GM19468 (cell line): ENCODE results near the gene OSBPL5.

Experiments used
- ATAC-seq: cut with Tn5 transposase; IDR thresholded peaks from one replicate; pipeline ENCODE4 v1.9.1; 2021; ENCODE audit warnings: mild to moderate bottlenecking, moderate library complexity, moderate number of reproducible peaks; ENCODE audit not compliant: unreplicated experiment; ENCODE audit errors: extremely low read depth

Gene OSBPL5

GRCh38 chr11:3167143-3168119, 2.3 kb upstream of the OSBPL5 start:
- ATAC-seq = no peak

- no peak for ATAC-seq
These were observed 1.4 kb upstream of the OSBPL5 start for GRCh38 chr11:3166268-3167142.

GRCh38 chr11:3165916-3166267, 782 bp upstream of the OSBPL5 start:
- no peak for ATAC-seq

- no peak for ATAC-seq
These were observed 458 bp downstream of the OSBPL5 start for GRCh38 chr11:3164552-3165151.

GRCh38 chr11:3164138-3164551, 965 bp downstream of the OSBPL5 start:
- no peak for ATAC-seq

GRCh38 chr11:3163241-3163981, 1.7 kb downstream of the OSBPL5 start:
- ATAC-seq = no peak

GRCh38 chr11:3162410-3163240, 2.5 kb downstream of the OSBPL5 start:
- no peak for ATAC-seq

- no peak for ATAC-seq
These were observed 3.2 kb downstream of the OSBPL5 start for GRCh38 chr11:3161720-3162409.

- ATAC-seq = no peak
These were observed 3.8 kb downstream of the OSBPL5 start for GRCh38 chr11:3161309-3161708.

- ATAC-seq = no peak
These were observed 4.7 kb downstream of the OSBPL5 start for GRCh38 chr11:3160252-3161031.

- no peak for ATAC-seq
These were observed 5.6 kb downstream of the OSBPL5 start for GRCh38 chr11:3159296-3160190.

GRCh38 chr11:3158821-3159220, 6.3 kb downstream of the OSBPL5 start:
- no peak for ATAC-seq

GRCh38 chr11:3158131-3158591, 6.9 kb downstream of the OSBPL5 start:
- no peak for ATAC-seq

GRCh38 chr11:3157381-3158130, 7.6 kb downstream of the OSBPL5 start:
- no peak for ATAC-seq

- ATAC-seq = no peak
These were observed 8.3 kb downstream of the OSBPL5 start for GRCh38 chr11:3156661-3157311.

- no peak for ATAC-seq
These were observed 8.8 kb downstream of the OSBPL5 start for GRCh38 chr11:3156282-3156660.
